LNCaP clone FGC (cell line): ENCODE data around the gene IRX4.

Experiments
- DNase-seq: peaks from one replicate; pipeline ENCODE4 v3.0.0-alpha.2; 2011; ENCODE audit warnings: low read depth
- H3K4me3 ChIP-seq: 2 replicates; pipeline ENCODE4 v1.5.1; 2011; ENCODE audit warnings: mild to moderate bottlenecking, low read depth, low read length, control low read depth
- CTCF ChIP-seq: IDR thresholded peaks from 2 replicates; pipeline ENCODE4 v1.5.1; 2012; ENCODE audit warnings: mild to moderate bottlenecking; ENCODE audit not compliant: control insufficient read depth, insufficient read depth; ENCODE audit errors: extremely low read depth

Gene IRX4

GRCh38 chr5:1840071-1840547 lies 42.6 kb downstream of the IRX4 start:
- DNase-seq: no peak
- H3K4me3 ChIP-seq: no peak overlapping the region
- TF ChIP-seq CTCF: no peak

- no peak for TF ChIP-seq CTCF
- no peak overlapping the region for H3K4me3 ChIP-seq
- DNase-seq: no peak
Measured at GRCh38 chr5:1838013-1838412, 44.7 kb downstream of the IRX4 start.

DNA sequence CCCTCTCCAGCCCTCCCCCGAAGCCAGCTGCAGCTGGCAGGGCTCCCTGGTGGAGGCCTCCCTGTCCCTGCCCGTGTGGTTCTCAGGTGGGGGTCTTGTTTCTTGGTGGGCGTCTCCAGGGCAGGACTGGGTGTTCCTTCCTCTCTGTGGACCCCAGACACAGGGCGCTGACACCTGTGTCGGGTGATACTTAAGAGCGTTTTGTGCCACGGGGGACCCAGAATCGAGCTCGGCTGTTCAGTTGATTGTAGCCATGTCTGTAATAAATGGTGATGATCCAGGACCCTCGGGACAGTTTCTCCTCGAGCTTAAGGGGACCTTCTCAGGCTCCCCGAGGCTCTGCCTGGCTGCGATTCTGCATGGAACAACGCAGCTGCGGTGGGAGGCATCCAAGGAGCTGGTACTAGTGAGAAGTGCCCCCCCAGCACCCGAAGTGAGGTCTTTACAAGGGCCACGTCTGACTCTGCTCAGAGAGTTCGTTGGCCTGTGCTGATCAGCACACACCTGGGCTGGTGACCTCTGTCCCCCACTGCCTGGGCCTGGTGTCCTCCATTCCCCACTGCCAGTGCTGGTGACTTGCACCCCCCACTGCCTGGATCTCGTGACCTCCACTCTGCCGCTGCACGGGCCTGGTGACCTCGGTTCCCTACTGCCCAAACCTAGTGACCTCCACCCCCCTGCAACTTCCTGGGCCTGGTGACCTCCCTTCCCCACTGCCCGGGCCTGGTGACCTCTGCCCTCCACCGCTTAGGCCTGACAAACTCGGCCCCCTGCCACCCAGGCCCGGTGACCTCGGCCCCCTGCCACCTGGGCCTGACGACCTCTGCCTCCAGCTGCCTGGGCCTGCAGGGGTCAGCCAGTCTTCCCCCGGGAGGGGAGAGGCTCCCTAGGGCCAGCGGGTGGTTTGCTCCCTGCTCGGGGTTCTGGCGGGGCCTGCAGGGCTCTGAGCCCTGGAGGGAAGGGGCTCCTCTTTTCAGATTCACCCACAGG lies 45.5 kb downstream of the IRX4 start:
- no peak for DNase-seq
- no peak for TF ChIP-seq CTCF
- H3K4me3 ChIP-seq: no peak overlapping the region

GRCh38 chr5:1836176-1836890 lies 46.4 kb downstream of the IRX4 start:
- no peak for DNase-seq
- no peak for TF ChIP-seq CTCF
- H3K4me3 ChIP-seq: no peak overlapping the region

DNA sequence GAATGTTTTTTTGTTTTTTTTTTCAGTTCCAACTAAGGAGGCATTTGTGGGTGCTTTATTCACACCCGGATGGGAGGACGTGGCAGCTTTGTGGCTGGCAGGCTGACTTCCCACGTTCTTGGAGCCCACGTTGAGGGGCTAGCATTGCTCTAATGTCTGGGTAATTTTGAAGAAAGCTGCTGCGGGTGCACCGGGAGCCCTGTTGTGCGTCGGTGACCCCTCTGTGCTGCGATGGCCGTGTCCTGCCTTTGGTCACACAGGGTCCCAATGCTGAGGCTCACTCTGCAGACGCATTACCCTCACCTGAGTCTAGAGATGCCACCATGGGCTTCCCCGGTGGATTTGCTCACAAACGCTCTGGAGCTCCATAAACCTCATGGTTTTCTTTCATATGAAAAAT lies 47.3 kb downstream of the IRX4 start:
- no peak for DNase-seq
- TF ChIP-seq CTCF: no peak
- no peak overlapping the region for H3K4me3 ChIP-seq

GRCh38 chr5:1834721-1835429 lies 47.9 kb downstream of the IRX4 start:
- TF ChIP-seq CTCF: no peak

More at GRCh38 chr5:1834721-1835429, 47.9 kb downstream of the IRX4 start:
- H3K4me3 ChIP-seq: no peak overlapping the region
- DNase-seq: no peak
